Stimulated activated CD4-positive, alpha-beta T cell treated with anti-CD3 and anti-CD28 coated beads, Interleukin-1b, Interleukin-23, amount 100 ng/mL, for 24 hours (primary cell): ENCODE results near the gene ITPR2.
"Not testable (repeated sequence)": the region's sequence is repeated elsewhere in the genome, so short reads cannot be mapped to it uniquely, and the experiment has no call there.

ENCODE experiments used
- DNase-seq, 4 experiments: peaks; one replicate each; pipeline ENCODE4 v3.0.0-alpha.2; 2020; ENCODE audit warnings: low read depth in 4 of 4, low spot score in 1 of 4

Gene ITPR2

DNA sequence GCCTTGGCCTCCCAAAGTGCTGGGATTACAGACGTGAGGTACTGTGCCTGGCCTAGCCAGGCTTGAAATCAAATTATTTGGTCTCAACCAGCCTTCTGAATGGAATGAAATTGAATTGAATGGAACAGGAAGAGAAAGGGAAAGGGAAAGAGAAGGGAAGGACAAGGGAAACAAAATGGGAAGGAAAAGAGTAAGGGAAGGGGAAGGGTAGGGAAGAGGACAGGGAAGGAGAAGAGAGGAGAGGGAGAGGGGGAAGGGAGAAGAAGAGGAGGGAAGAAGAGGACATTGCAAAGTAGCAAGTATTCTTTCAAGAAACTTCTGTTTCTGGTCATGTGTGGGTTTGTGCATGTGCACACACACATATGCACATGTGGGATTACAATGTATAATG lies 97.8 kb downstream of the ITPR2 start:
- no peak for DNase-seq

DNA sequence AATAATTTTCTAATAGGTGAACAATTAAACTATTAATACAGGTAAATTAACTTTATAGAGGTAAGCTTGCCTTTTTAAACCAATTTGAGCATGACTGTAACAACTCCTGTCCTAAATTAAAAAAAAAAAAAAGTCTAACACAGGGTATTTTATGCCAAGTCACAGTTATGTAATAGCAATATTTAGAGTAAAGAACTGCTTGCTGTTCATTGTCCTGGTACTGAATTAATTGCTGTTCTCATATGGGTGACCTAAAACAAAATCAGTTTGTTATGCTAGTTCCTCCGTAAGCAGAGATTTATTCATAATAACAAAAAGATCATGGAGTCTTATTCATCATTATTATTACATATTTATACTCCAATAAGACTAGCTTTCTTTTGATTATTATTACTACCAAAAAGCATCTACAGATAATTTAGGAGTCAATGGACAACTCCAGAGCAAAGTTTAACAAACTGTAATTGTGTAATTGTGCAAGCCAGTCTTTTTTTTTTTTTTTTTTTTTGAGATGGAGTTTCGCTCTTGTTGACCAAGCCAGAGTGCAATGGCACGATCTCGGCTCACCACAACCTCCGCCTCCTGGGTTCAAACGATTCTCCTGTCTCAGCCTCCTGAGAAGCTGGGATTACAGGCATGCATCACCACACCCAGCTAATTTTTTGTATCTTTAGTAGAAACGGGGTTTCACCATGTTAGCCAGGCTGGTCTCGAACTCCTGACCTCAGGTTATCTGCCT lies 98.3 kb downstream of the ITPR2 start:
- DNase-seq: no peak

DNA sequence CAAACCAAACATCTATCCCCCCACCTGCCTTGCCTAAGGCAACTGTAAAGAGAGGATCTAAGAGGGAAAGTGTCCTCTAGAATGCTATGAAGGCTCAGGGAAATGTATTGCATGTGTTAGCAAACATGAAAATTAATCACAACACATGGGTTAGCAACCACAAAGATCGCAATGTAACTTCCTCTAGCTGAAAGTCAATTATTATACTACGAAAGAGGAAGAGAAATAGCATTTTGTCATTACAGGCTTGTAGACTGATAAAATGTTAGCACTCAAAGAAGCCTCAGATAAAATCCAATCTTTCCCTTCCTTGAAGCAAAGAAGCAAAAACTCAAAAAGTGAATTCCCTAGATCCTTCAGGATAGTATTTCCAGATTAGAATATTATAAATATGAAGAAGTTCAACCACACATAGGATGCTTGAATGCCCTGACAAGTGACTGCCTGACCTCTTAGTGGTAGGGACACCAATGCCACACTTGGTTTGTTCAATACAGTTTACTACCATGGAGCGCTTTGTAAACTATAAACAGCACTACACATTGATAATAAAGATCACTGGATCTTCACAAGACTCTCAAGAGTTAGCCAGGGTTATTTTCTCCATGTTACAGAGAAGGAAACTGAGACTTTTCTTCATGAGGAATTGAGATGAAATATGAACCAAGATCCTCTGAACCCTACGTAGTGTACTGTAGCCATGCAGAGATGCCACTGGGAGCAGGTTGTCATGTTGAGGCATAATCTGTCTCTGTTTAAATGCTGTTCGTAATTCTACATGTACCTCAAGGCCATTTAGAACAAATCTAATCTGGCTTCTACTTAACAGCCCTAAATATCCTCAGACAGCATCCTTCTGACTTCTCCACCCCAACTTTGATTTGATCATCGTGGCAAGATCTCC lies 100.7 kb downstream of the ITPR2 start:
- DNase-seq: no peak

DNA sequence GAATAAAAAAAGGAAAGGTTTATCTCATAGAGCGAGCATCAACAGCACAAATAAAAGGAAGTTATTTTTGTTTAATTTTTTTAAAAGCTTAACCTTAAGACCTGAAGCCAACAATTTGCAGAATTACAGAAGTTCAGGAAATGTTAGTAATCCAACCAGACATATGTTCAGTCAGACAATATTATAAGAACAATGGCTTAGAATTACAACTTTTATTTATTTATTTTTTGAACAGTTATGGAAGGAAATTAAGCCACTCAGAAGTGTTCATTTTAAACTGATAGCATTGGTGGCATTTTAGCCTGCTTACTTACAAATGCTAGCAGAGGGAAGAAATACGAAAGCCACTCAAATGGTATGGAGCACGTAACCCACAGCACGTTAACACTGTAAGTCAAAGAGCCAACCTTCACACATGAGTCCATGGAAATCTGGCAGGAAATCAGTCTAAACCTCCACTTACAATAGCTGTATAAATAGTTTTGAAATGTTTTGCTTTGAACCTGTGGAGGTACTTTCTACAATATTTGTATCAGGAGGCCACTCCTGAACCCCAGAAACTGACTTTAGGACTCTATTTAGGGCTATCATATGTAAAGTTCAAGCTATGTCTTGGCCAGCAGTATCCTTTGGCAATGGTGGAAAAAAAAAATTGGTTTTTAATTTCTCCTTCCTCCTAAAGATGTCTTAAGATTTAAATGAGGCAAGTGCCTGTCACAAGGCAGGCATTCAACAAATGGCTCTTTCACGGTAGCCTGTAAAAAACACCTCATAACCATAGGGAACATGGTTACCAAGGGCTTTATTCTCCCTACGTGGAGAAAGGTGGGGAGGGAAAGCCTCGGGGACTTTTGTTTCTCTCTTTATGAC lies 102.3 kb downstream of the ITPR2 start:
- no peak for DNase-seq

DNA sequence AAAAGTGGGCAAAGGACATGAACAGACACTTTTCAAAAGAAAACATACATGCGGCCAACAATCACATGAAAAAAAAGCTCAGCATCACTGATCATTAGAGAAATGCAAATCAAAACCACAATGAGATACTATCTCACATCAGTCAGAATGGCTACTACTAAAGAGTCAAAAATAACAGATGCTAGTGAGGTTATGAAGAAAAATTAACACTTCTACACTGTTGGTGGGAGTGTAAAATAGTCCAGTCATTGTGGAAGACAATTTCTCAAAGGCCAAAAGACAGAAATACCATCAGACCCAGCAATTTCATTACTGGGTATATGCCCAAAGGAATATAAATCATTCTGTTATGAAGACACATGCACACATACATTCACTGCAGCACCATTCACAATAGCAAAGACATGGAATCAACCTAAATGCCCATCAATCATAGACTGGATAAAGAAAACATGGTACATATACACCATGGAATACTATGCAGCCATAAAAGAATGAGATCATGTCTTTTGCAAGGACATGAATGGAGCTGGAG lies 103.8 kb downstream of the ITPR2 start:
- DNase-seq: not testable (repeated sequence)

DNA sequence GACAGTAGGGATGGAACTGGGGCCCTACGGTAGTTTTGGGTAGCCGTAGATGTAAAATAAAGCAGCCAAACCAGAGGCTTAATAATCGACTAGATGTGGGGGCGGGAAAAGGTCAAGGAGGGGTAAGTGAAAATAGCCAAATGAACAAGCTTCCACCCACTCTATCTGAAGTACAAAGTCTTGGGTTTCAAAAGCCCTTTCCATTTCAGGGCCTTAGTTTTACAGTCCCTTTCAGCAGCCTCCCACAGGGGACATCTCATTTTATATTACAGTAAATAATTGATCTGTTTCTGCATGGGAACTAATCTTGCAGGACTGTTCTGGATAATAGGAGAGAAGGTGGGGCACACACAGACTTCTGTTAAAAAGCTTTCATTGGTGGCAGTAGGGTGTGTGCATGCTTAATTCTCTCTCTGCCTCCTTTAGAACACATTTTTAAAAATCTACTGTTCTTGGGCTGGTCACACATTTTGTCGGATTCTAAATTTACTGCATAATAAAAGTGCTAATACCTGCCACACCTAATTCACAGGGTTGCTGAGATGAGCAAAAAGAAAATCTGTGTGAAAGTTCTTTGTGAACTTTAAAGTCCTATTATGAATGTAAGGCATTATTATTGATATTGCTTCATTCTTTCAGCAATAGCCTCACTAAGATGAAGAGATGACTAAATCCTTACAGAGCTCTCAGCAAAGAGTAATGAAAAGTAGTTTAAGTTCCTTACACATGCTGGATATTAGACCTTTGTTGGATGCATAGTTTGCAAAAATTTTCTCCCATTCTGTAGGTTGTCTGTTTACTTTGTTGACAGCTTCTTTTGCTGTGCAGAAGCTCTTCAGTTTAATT lies 104.6 kb downstream of the ITPR2 start:
- DNase-seq: no peak

DNA sequence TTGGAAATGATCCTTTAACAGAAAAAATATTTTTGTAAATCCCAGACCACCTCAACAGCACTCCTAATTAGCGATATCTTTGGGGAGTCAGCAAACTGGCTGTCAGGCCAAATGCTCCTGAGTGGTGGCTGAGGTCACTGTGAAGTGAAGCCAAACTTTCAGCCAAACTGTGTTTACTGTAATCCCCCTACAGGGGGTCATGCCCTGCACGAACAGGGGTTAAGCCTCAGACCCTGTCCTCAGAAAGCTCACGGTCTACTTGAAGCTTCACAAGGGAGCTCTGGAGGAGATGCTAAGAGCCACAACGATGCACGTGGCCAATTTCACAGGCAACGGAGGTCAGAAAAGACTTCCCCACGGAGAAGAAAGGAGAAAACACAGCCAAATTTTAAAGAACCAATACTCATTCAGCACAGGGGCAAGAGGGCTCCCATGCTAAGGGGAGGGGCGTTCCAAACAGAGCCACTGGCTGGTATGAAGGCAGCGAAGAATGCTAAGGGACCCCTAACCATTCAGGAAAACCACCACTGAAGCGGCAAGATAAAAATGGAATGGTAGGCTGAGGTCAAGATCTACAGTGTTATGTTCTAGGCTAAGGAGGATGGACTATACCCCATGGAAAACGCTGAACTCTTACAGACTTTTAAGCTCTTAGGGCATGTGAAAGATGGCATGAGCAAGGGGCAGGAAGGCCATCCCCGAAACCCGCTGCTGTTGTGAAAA lies 105.4 kb downstream of the ITPR2 start:
- no peak for DNase-seq

DNA sequence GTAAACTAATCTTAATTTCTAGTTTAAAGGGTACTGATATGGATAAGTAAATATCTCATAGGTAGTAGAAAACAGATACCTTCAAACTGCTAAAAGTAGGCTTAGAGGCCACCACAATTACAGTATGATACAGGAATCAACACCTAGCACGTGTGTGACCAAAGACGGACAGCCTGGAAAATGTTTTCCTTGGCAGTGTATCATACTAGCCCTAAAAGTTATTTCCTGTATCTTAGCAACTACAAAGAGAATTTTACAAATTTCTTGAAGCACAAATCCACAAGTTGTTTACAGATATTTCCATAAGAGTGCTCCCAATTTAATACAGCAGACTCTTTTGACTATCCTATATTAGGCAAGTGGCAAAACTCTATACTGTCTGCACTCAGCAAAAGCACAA lies 106.0 kb downstream of the ITPR2 start:
- no peak for DNase-seq

DNA sequence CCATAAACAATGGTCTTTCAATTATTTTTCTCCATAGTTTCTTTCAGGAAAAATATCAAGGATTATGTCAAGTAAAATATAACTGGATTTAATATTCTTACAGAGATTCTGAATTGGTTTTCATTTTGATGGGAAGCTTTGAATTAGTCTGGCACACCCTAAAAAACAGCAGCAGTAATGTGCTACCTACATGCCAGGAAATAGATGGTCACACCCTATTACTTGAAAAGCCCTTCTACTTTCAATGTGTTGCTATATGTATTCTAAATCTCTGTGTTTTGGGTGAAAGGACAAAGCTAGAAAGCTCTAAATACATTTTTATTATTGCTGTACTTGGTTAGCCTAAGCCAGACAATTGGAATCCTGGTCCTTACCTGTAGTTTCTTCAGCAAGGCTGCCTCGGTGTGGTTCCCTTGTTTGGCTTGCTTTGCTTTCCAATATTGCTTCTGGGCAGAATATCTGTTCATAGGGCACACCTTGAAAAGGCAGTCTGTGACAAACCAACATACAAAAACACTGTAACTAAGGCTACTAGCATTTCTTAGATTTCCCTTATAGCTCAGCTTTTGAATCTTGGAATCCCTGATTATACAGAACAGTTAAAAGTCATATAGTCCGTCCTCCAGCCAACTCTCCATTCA lies 107.6 kb downstream of the ITPR2 start:
- DNase-seq: no peak

DNA sequence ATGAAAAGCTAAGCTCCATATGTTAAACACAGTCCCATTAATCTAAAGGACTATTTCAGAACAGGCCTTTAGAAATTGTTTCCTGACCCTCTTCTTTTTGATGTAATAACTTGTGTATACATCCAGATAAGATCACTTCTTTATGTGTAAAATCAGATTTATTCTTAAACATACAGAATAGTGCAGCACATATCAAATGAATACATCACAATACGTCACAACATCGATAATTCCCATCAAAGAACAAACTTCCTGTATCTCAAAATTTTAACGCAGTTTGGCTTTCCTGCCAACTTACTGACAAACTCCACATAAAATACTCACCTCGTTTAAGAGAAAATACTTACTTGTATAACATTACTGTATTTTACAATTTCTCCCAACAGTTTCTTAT lies 108.7 kb downstream of the ITPR2 start:
- no peak for DNase-seq

DNA sequence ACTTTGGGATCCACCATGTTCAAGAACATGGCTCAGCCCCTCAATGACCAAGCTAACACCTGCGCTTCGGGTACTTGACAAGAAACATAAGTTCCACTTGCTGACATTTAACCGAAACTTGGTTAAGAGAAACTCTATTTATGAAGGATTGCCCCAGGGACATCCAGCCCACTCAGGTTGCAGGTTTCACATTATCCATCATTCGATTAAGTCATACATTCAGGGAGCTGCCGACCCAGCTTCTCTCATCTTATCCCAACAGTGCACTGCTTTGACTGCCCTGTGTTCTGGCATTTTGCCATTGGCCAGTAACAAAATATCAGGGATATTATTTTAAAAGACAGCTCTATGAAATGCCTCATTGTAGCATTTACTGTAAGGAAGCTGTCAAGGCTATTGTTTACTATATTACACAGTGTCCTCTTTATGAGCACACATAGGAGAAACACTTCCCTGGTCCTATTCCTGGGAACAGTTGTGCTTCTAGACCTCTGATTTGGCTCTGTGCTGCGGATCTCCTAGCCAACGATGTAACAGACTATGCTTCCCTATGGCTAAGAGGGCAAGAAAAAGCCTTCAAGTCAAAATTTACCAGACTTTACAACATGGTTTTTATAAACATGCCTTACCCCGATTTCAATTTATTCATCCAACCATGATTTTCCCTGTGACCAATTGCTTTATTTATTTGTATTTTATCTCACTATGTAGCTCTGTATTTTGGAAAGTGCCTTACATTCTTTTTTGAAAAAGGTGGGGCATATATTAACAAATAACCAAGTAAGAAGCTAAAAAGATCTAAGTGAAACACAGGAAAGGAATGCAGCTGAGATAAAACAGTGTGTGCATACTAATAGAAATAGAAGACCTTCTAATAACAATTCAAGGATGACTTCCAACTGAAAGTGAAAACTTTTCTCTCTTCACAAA lies 109.3 kb downstream of the ITPR2 start:
- no peak for DNase-seq

DNA sequence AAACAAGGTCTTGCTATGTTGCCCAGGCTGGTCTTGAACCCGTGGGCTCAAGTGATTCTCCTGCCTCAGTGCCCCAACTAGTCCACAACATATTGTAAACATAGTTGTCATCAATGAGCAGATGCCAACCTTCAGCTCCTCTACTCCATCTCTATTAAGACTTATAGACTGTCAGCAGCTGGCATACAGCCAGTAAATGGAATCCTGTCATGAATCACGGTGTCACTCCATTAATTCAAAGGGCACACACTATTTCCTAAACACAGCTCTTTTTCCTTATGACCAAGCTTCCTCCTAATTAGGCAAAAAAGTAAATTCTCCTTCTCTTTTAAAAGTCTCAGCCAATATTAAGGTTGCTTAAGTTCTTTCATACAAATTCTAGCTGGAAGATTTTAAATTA lies 111.2 kb downstream of the ITPR2 start:
- DNase-seq: no peak

DNA sequence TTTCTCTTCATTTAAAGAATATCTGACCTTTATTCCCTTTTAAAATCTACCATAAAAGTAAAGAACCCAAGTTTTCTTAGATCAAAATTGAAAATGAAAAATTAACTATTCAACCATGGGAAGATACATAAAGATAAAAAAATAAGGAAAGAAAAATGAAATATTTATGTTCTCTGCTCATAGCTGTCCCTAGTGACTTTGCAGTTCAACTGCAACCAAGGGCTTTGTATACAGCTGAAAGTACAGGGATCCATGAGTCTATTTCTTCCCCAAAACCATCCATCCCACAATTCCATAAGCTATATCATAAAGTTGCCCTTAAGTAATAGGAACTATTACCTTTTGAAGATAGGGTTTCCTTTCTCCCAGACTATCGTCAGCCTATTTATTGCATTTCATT lies 113.1 kb downstream of the ITPR2 start:
- no peak for DNase-seq

DNA sequence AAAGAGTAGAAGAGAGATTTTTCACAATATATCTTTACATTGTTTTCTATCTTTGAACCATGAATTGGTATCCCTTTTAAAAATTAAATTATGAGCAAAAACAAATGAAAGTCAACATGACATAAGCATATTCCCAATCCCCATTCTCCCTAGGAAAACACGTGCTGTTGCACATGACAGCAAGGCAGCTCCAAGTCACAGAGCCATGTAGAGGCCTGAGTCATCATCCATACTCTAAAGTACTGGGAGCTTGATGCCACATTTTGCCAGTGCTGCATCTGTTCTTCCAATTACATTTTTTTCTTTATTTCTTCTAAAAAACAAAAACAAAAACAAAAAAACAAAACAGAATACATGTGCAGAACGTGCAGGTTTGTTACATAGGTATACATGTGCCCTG lies 115.2 kb downstream of the ITPR2 start:
- DNase-seq: no peak

DNA sequence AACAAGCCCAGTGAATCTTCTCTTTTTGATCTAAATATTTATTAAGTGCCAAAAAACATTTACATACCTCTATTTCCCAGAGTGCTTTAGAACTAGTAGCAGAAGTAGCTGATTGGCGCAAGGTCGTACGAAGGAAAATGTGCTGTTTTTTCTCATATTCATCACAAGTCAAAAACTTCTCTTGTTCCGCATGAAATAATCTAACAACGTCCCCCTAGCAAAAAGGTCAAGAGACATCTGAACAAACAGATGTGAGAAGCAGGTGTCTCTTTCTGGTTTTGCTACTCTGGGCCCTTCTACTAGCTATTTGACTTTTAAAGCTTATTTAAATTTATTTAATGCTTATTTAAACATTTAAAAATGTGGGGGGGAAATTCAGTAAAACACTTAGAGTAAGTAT lies 117.8 kb downstream of the ITPR2 start:
- DNase-seq: no peak

DNA sequence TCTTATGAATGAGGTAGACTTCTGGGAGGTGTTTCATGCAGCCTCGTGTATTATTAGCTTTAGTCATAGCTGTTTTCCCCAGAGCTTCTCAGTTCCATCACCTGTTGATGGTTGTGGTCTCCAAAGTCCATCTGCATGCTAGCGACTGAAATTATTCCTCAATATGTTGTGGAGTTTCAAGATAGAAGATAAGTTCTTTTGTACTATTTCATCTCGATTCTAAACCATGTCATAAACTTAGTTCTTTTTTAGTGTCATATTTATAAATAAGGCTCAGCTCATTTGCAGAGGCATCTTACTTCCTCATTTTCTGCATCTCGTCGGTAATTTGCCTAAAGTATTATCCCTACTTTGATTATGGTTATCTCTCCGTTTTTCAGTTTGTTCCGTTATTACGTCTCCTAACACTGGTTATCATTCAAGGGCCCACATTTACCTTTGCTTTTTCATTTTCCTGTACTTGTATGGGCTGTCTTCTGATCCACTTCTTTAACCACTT lies 119.1 kb downstream of the ITPR2 start:
- DNase-seq: no peak

DNA sequence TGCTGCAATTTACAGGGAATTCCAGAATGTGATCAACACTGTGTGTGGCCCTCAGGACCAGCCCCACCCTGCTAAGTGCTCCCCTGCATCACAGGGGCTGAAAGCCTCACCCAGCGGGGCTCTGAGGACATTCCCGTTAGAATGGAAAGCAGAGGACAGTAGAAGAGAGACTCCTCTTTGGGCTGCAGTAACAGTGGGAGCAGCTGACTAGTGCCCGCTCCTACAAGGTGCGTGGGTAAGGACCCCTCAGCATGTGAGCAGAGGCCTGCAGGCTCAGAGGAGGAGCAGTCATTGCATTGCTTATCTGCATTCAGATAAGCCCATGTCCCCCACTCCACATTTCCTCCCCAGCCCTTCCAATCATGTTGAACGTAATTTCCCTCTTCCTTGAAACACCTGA lies 120.1 kb downstream of the ITPR2 start:
- no peak for DNase-seq

DNA sequence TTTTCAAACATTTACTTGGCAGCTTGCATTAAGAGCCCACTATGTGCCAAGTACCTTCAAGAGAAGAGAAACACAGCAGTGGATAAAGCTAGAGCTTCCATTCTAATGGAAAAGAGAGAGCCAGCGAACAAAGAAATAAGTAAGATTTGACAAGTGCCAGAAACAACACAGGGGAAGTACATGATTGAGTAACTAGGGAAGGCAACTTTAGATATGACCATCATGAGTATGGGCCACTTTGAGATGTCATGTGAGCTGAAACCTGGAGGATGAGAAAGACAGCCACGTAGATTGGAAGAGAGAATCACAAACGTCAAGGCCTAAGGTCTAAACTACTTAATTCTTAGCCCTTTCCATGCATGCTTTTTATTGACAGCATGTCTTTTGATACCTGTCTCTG lies 121.4 kb downstream of the ITPR2 start:
- no peak for DNase-seq
